GM18502 (cell line): ENCODE results near the gene DNAJC5.
"Not testable (repeated sequence)": the region's sequence is repeated elsewhere in the genome, so short reads cannot be mapped to it uniquely, and the experiment has no call there.

ENCODE experiments used
- ATAC-seq: cut with Tn5 transposase; IDR thresholded peaks from one replicate; pipeline ENCODE4 v1.9.1; 2021; ENCODE audit warnings: mild to moderate bottlenecking; ENCODE audit not compliant: unreplicated experiment, poor library complexity

Gene DNAJC5

GRCh38 chr20:63974402-63975200 is 79.7 kb downstream of the DNAJC5 start:
- no peak for ATAC-seq

GRCh38 chr20:63976511-63976910 is 81.6 kb downstream of the DNAJC5 start:
- ATAC-seq, result not testable (repeated sequence)

GRCh38 chr20:63976980-63977738 is 82.2 kb downstream of the DNAJC5 start:
- ATAC-seq, result no peak

GRCh38 chr20:63977739-63978276 is 82.9 kb downstream of the DNAJC5 start:
- no peak for ATAC-seq

GRCh38 chr20:63978319-63979228 is 83.6 kb downstream of the DNAJC5 start:
- ATAC-seq, result peak; percentile 45

GRCh38 chr20:63979229-63979556 is 84.3 kb downstream of the DNAJC5 start:
- ATAC-seq, result no peak

- ATAC-seq, result peak; percentile 38
Measured at GRCh38 chr20:63979557-63980316, 84.8 kb downstream of the DNAJC5 start, which contains the start of gene SAMD10. Gene SAMD10 (minus strand): TSS chr20:63979642. CDS start chr20:63979467, 175 bp downstream.

- peak; percentile 3 for ATAC-seq
Measured at GRCh38 chr20:63980317-63980805, 85.4 kb downstream of the DNAJC5 start.

- ATAC-seq, result peak; percentile 63
Measured at GRCh38 chr20:63980806-63981728, 86.1 kb downstream of the DNAJC5 start, which contains the start of gene PRPF6. Gene PRPF6 (plus strand): TSS chr20:63981132. CDS start chr20:63981246, 114 bp downstream.

- ATAC-seq, result no peak
Measured at GRCh38 chr20:63982937-63983336, 88.0 kb downstream of the DNAJC5 start.
